ENCODE data around the gene COMMD1. TPM values are rescaled to one million over a fixed set of nuclear protein-coding genes. Genes with fewer than 3 reads are reported as not detected.

Gene COMMD1
- total RNA-seq, 4 donors from 2014 or later = 76.0 to 132 (median 100) TPM

- TF ChIP-seq POLR2A (IDR thresholded peaks at IDR 0.05) = no peak
- no peak for TF ChIP-seq CTCF (IDR thresholded peaks at IDR 0.05)
- Histone ChIP-seq H3K4me1 (peaks cover 5 to 9% of the 10 kb centered on the region in 2 donors), H3K27ac (no peak overlapping the region), H3K27me3 (no peaks in the 10 kb centered on the region), H3K9me3 (no peaks in the 10 kb centered on the region), H3K4me3 (replicated peaks in 1 of 3) (no peak overlapping the region), H3K36me3 (no peaks in the 10 kb centered on the region)
- 96 to 97% methylated on average over 3 of the region's 3 CpGs for WGBS, 2 donors
- DNase-seq = no peak
- intact Hi-C loops (cut with DNase I) = no loop called here
Measured at GRCh38 chr2:62007555-62007954, 102.1 kb downstream of the COMMD1 start.

GRCh38 chr2:62010632-62011256 is 105.3 kb downstream of the COMMD1 start:
- Histone ChIP-seq H3K36me3 (no peaks in the 10 kb centered on the region), H3K4me3 (replicated peaks in 1 of 3) (no peak overlapping the region), H3K4me1 (peaks cover 13 to 23% of the 10 kb centered on the region in 2 donors), H3K27ac (no peak overlapping the region), H3K27me3 (no peaks in the 10 kb centered on the region), H3K9me3 (no peaks in the 10 kb centered on the region)
- TF ChIP-seq CTCF (IDR thresholded peaks at IDR 0.05) (no peak), POLR2A (IDR thresholded peaks at IDR 0.05) (no peak)
- DNase-seq = no peak
- WGBS, 2 donors = 80 to 84% methylated on average over 3 of the region's 3 CpGs
- intact Hi-C loops (cut with DNase I) = loop anchor here (10.0 kb wide), 1 partner anchor 184 kb away; the partner anchor contains the start of gene B3GNT2

- Histone ChIP-seq H3K9me3 (no peaks in the 10 kb centered on the region), H3K36me3 (no peaks in the 10 kb centered on the region), H3K27me3 (no peaks in the 10 kb centered on the region), H3K4me1 (peaks cover 19 to 28% of the 10 kb centered on the region in 2 donors), H3K4me3 (replicated peaks in 1 of 3) (no peak overlapping the region), H3K27ac (peak overlapping the region; percentile 0 to 67 (median 39))
- TF ChIP-seq CTCF (IDR thresholded peaks at IDR 0.05) = no peak
- no peak for TF ChIP-seq POLR2A (IDR thresholded peaks at IDR 0.05)
- intact Hi-C loops (cut with DNase I) = loop anchor here (10.0 kb wide), 1 partner anchor 181 kb away; the partner anchor contains the start of gene B3GNT2
- DNase-seq = no peak
Measured at GRCh38 chr2:62013641-62014040, 108.2 kb downstream of the COMMD1 start.

GRCh38 chr2:62014102-62014501 is 108.6 kb downstream of the COMMD1 start:
- Histone ChIP-seq H3K36me3 (no peaks in the 10 kb centered on the region), H3K9me3 (no peaks in the 10 kb centered on the region), H3K4me1 (peaks cover 19 to 28% of the 10 kb centered on the region in 2 donors), H3K27me3 (no peaks in the 10 kb centered on the region), H3K4me3 (replicated peaks in 1 of 3) (no peak overlapping the region), H3K27ac (peak overlapping the region; percentile 0 to 67 (median 39))
- 0 to 2% methylated on average over 2 of the region's 2 CpGs for WGBS, 2 donors
- peak in 1 of 2 donors; percentile 8 for TF ChIP-seq POLR2A (IDR thresholded peaks at IDR 0.05)
- peak in 4 of 6 experiments; percentile 50 to 68 (median 55) for TF ChIP-seq CTCF (IDR thresholded peaks at IDR 0.05)
- intact Hi-C loops (cut with DNase I) = loop anchor here (10.0 kb wide), 1 partner anchor 181 kb away; the partner anchor contains the start of gene B3GNT2
- DNase-seq = peak; percentile 91 to 93

- intact Hi-C loops (cut with DNase I) = loop anchor here (10.0 kb wide), 1 partner anchor 178 kb away; the partner anchor contains the start of gene B3GNT2
- Histone ChIP-seq H3K36me3 (no peaks in the 10 kb centered on the region), H3K9me3 (no peaks in the 10 kb centered on the region), H3K4me3 (replicated peaks in 1 of 3) (no peak overlapping the region), H3K4me1 (peaks cover 25 to 36% of the 10 kb centered on the region in 2 donors), H3K27me3 (no peaks in the 10 kb centered on the region), H3K27ac (peak overlapping the region in 2 of 3 donors; percentile 38 to 47)
- TF ChIP-seq CTCF (IDR thresholded peaks at IDR 0.05) = no peak
- DNase-seq = no peak
- 55 to 72% methylated on average over 1 of the region's 1 CpG for WGBS, 2 donors
Measured at GRCh38 chr2:62016957-62017356, 111.5 kb downstream of the COMMD1 start.

All from thyroid gland (tissue), 4 donors.